ENCODE data around the gene MRPL22. TPM values are rescaled to one million over a fixed set of nuclear protein-coding genes. Genes with fewer than 3 reads are reported as not detected.

Gene MRPL22
- total RNA-seq, 1 donor from 2014 or later: 57.1 TPM

GRCh38 chr5:155008669-155009068 is 67.8 kb downstream of the MRPL22 start:
- Mint-ChIP-seq H3K36me3 (ENCODE audit: insufficient read depth) (no peaks in the 10 kb centered on the region), H3K27me3 (no peaks in the 10 kb centered on the region), H3K4me3 (ENCODE audit: low read depth) (no peak overlapping the region), H3K27ac (no peak overlapping the region), H3K4me1 (ENCODE audit: low read depth) (no peaks in the 10 kb centered on the region), H3K9me3 (ENCODE audit: low read depth) (no peaks in the 10 kb centered on the region)
- DNase-seq (ENCODE audit: low spot score, unreplicated experiment): no peak
- no peak for TF ChIP-seq CTCF (IDR thresholded peaks at IDR 0.05; ENCODE audit: unreplicated experiment)

- Mint-ChIP-seq H3K4me3 (ENCODE audit: low read depth) (no peak overlapping the region), H3K36me3 (ENCODE audit: insufficient read depth) (no peaks in the 10 kb centered on the region), H3K27me3 (peaks cover 6% of the 10 kb centered on the region), H3K4me1 (ENCODE audit: low read depth) (no peaks in the 10 kb centered on the region), H3K27ac (no peak overlapping the region), H3K9me3 (ENCODE audit: low read depth) (peaks cover 5% of the 10 kb centered on the region)
- DNase-seq (ENCODE audit: low spot score, unreplicated experiment): no peak
- TF ChIP-seq CTCF (IDR thresholded peaks at IDR 0.05; ENCODE audit: unreplicated experiment): no peak
Observed at GRCh38 chr5:155010881-155011280, 70.0 kb downstream of the MRPL22 start.

- peaks cover 7% of the 10 kb centered on the region for H3K9me3 Mint-ChIP-seq (ENCODE audit: low read depth)
Observed at GRCh38 chr5:155013526-155013925, 72.7 kb downstream of the MRPL22 start, which contains the start of gene KIF4B. Gene KIF4B (plus strand): TSS chr5:155013755. CDS start chr5:155013860, 105 bp downstream.

GRCh38 chr5:155015239-155015638 is 74.4 kb downstream of the MRPL22 start:
- Mint-ChIP-seq H3K27ac (no peak overlapping the region), H3K4me1 (ENCODE audit: low read depth) (no peaks in the 10 kb centered on the region), H3K27me3 (peaks cover 6% of the 10 kb centered on the region), H3K36me3 (ENCODE audit: insufficient read depth) (no peaks in the 10 kb centered on the region), H3K9me3 (ENCODE audit: low read depth) (peaks cover 12% of the 10 kb centered on the region), H3K4me3 (ENCODE audit: low read depth) (no peak overlapping the region)
- no peak for TF ChIP-seq CTCF (IDR thresholded peaks at IDR 0.05; ENCODE audit: unreplicated experiment)
- no peak for DNase-seq (ENCODE audit: low spot score, unreplicated experiment)

More at GRCh38 chr5:155013526-155013925, 72.7 kb downstream of the MRPL22 start, which contains the start of gene KIF4B:
- Mint-ChIP-seq H3K4me1 (ENCODE audit: low read depth) (no peaks in the 10 kb centered on the region), H3K4me3 (ENCODE audit: low read depth) (no peak within 1 kb of the TSS), H3K36me3 (ENCODE audit: insufficient read depth) (no peaks in the 10 kb centered on the region), H3K27ac (no peak within 1 kb of the TSS), H3K27me3 (peaks cover 6% of the 10 kb centered on the region)
- no peak for TF ChIP-seq CTCF (IDR thresholded peaks at IDR 0.05; ENCODE audit: unreplicated experiment)
- DNase-seq (ENCODE audit: low spot score, unreplicated experiment): no peak

GRCh38 chr5:155017610-155018009 is 76.7 kb downstream of the MRPL22 start:
- Mint-ChIP-seq H3K4me3 (ENCODE audit: low read depth) (no peak overlapping the region), H3K27me3 (peaks cover 6% of the 10 kb centered on the region), H3K36me3 (ENCODE audit: insufficient read depth) (no peaks in the 10 kb centered on the region), H3K9me3 (ENCODE audit: low read depth) (peaks cover 12% of the 10 kb centered on the region), H3K4me1 (ENCODE audit: low read depth) (no peaks in the 10 kb centered on the region), H3K27ac (no peak overlapping the region)
- no peak for TF ChIP-seq CTCF (IDR thresholded peaks at IDR 0.05; ENCODE audit: unreplicated experiment)
- DNase-seq (ENCODE audit: low spot score, unreplicated experiment): no peak

Other genes starting within 250 kb of the MRPL22 start
- 225 and 234 TPM in 2 replicates for gene LARP1, start 185.7 kb upstream of the MRPL22 start, total RNA-seq
- 14.8 and 15.8 TPM in 2 replicates for gene FAXDC2, start 90.5 kb upstream of the MRPL22 start, total RNA-seq
- gene CNOT8, start 82.4 kb upstream of the MRPL22 start, total RNA-seq: 55.4 and 56.4 TPM in 2 replicates
- 21.9 and 24.2 TPM in 2 replicates for gene GEMIN5, start 2.9 kb upstream of the MRPL22 start, total RNA-seq
- gene KIF4B, start 72.7 kb downstream of the MRPL22 start, total RNA-seq: not detected in 2 replicates

Data from progenitor cell of endocrine pancreas (in vitro differentiated cells).